HG02623 (cell line): ENCODE data around the gene MFRP.

Experiments used
- ATAC-seq: cut with Tn5 transposase; IDR thresholded peaks from one replicate; pipeline ENCODE4 v1.9.1; 2021; ENCODE audit warnings: moderate library complexity; ENCODE audit not compliant: unreplicated experiment

The MFRP gene

GRCh38 chr11:119359365-119360214, 13.1 kb upstream of the MFRP start:
- ATAC-seq: no peak

- no peak for ATAC-seq
Measured at GRCh38 chr11:119357074-119357473, 10.6 kb upstream of the MFRP start.

GRCh38 chr11:119356349-119357031, 10.0 kb upstream of the MFRP start:
- peak; percentile 53 for ATAC-seq

GRCh38 chr11:119355091-119355843, 8.8 kb upstream of the MFRP start:
- ATAC-seq: no peak

- ATAC-seq: no peak
Measured at GRCh38 chr11:119352857-119353260, 6.4 kb upstream of the MFRP start.

GRCh38 chr11:119351232-119351631, 4.7 kb upstream of the MFRP start:
- ATAC-seq: no peak

- ATAC-seq: no peak
Measured at GRCh38 chr11:119350302-119350701, 3.8 kb upstream of the MFRP start.

GRCh38 chr11:119347940-119348605, 1.6 kb upstream of the MFRP start:
- no peak for ATAC-seq

GRCh38 chr11:119347242-119347641, 737 bp upstream of the MFRP start:
- no peak for ATAC-seq

GRCh38 chr11:119345685-119346084, 820 bp downstream of the MFRP start:
- no peak for ATAC-seq

- no peak for ATAC-seq
Measured at GRCh38 chr11:119344291-119345010, 2.1 kb downstream of the MFRP start.

- ATAC-seq: no peak
Measured at GRCh38 chr11:119343726-119344125, 2.8 kb downstream of the MFRP start.

GRCh38 chr11:119342362-119343130, 4.0 kb downstream of the MFRP start:
- ATAC-seq: no peak

- no peak for ATAC-seq
Measured at GRCh38 chr11:119342023-119342300, 4.5 kb downstream of the MFRP start.

- ATAC-seq: no peak
Measured at GRCh38 chr11:119341222-119342022, 5.1 kb downstream of the MFRP start.

- no peak for ATAC-seq
Measured at GRCh38 chr11:119340335-119341221, 5.9 kb downstream of the MFRP start, which contains the start of gene C1QTNF5. Gene C1QTNF5 (minus strand): TSS chr11:119340883. CDS start chr11:119340397, 486 bp downstream.

GRCh38 chr11:119339589-119340334, 6.7 kb downstream of the MFRP start:
- no peak for ATAC-seq
